GM21529 (cell line): ENCODE data around the gene ADAM22.

ENCODE experiments used
- ATAC-seq: cut with Tn5 transposase; IDR thresholded peaks from one replicate; pipeline ENCODE4 v1.9.1; 2021; ENCODE audit not compliant: unreplicated experiment

The ADAM22 gene

DNA sequence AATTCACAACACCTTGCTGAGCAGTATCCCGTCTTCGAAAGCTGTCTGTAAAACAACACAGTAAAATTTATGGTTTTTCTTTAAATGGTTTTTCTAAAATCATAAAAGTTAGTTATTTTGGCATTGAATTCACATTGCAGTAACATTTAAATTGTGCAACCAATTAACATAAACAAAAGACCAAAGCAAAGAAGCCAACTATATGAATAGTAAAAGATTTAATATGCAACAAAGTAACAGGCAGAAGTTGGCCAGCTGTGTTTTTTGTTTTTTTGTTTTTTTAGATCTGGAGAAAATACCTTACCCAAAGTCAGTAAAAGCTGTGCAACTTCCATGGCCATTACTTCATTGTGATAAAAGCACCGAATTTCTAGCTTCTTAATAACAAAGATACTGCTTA is 274.5 kb downstream of the ADAM22 start:
- ATAC-seq, result no peak

DNA sequence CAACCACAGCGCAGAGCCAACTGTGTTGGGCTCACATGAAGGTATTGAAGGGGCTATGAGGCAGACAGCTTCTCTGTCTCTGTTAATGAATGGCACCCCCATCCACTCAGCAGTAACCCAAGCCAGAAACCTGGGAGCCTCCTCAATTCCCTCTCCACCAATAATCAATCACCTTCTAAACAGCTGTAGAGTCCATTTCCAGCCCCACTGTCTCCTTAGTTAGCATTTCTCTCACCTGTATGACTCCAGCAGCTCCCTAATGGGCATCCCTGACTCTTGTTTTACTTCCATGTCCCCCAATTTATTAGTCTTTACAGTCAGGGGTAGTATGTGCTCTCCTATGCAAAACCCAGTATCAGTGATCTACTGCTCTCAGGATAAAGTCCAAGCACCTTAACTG is 278.9 kb downstream of the ADAM22 start:
- no peak for ATAC-seq

DNA sequence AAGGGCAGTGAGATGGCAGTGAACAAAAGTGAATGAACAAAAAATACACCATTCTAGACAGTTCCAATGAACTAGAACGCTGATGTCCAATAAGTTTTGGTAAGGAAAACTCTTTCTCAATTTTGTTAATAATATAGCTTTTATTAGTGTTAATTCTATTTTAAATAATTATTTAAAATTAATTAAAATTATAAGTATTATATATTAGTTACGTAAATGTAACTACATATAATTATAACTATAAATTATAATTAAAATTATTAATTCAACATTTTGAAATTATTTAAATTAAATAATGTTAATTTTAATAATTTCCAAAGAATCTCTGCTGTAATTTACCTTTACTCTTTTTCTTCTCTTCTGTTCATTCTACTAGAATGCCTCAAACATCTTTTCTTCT is 280.4 kb downstream of the ADAM22 start:
- ATAC-seq, result no peak

DNA sequence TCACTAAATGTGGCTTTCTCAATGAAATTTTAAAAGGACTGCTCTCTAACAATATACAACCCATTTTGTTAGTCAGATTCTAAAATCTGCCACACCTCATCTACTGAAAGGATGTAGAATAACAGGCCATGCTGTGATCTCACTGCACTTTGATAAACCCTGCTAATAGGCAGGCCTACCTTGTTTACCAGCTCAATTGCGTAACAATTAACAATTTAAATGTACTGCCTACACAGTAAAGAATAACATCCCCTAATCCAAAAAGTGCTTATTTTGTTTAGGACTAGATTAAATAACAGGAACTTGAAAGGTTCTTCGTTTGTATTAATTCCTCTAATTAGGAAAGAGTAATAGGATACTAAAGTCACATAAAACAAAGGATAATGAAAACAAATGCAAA is 281.2 kb downstream of the ADAM22 start:
- no peak for ATAC-seq

DNA sequence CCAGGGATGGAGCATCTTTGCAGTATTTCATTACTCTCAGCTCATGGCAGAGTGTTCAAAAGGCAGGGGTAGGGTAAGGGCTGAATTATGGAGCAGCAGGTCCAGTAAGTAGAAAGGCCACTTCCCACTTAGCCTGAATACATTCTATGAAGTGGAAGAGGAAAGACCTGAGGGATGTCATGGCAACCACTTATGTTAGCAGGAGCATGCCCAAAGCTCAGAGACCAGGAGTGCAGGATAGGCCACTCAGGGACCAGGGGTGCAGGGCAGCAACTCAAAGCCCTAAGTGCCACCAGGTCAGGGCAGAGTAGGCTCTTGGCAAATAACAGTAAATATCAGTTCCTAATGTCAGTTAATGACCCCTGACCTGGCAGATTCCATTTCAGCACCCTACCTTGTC is 282.2 kb downstream of the ADAM22 start:
- no peak for ATAC-seq

DNA sequence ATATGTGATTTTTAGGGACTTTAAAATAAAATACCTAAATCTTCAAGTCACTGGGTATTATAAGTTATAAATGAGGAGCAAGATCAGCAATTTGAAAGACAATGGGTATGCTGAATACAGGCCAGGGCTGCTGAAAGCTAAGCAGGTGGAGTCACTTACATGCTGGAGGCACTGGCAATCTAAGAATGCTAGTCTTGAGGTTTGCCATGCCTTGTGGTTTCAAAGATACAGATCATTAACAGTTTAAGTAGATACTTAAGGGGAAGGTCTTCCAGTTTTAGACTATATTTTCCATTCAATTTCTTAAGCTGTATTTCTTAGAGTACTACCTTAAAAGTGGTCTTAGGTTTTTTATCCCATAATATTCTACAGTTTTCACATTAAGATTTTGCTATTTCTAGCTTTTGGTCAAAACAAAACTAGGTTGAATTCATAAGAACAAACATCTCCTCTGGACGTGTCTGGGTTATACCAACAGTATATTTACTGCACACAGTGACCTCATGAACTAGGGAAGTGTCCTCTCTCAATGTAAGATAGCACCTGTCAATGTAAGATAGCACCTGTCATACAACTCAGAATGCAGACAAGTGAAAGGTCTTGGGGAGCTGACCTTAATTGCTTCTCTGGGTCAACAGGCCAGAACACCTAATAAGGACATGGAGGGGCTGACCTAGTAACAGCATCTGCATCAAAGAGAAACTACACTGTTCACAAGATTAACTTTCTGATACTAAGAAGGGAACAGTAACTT is 283.8 kb downstream of the ADAM22 start:
- peak; percentile 75 for ATAC-seq

DNA sequence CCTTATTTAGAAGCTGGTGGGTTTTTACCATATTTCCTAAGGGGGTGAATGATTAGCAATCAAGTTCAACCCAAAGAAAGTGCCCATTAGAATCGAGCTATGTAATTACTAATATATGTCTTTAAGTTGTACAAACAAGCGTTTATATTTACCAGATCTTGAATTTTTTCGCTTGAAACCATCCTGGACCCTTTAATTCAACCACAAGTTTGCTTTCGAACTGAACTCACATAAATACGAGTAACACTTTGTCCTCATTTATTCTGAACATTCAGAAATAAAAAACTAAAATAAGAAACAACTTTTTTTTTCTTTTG is 284.3 kb downstream of the ADAM22 start:
- ATAC-seq, result no peak

DNA sequence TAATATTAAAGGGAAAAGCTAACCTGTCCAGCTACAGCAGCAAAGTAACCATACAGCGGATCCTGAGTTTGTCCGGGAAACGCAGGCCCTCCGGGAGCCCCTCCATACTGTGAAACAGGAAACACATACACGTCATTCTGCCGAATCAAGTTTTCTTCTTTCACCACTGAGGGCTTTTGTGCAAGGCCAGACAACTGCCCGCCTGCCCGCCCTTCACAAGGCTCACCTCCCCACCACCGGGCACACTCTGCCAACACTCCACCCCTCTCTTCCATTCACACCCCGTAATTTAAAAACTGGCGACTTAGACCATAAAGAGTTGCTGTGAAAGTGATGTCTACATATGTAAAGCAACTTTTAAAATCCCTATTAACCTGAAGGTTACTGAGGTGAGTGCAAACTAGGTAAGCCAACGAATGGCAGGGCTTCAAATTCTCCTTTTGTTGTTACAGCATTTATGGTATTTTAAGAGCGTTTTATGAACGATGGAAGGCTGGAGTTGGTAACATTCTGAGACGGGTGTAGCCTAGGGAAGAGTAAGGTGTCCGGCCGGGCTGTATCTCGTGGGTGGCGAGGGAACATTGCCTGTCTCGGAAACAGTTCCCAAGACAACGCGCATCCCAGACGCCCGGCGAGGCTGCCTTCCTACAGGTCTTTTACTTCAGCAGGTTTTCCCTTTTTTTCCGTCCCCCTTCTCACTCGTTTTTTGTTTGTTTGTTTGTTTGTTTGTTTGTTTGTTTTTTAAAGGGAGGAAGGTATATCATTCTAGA is 285.0 kb downstream of the ADAM22 start:
- ATAC-seq, result peak; percentile 39

DNA sequence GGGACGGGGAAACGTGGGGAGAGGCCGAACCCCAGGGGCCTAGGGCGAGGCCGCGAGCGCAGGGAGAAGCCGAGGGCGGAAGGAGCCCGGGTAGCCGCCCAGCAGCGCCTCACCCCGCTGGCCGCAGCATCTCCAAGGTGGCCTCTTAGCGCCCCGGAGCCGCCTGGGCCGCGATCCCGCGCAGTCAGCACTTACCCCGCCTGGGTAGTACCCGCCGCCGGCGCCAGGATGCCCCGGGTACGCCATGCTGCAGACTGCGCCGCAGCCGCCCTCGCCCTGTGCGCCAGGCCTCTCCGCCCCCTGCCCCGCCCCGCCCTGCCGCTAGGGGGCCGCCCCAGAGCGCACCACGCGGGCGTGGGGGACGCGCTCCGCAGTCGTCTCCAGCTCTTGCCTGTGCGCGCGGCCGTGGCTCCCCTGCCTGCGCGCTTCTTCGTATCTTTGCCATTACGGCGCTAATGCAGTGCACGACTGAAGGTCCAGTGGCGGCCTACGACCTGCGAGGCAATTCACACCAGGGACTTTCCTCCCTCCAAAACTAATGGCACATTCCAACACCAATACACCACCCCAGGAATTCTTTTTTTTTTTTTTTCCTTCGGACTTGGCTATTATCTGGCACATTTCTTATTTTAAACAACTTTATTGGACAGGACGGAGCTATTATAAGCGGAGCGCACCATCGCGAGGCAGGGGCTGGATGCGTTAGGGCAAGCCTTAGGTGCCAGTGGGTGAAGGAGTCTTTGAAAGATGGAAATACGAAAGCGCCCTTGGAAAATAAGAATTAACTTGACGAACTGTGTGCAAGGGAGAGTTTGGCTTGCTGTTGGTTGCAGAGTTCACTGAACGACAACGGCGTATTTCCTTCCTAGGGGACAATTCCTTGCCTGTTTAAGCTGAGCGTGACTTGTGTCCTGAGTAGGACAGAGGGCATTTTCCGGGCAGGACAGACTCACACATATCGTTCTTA is 286.0 kb downstream of the ADAM22 start, which contains the start of gene SRI:
Gene SRI (minus strand): TSS at position 258 of the 967 bp plus-strand sequence. CDS start 12 bp downstream, at position 246.
- peak; percentile 58 for ATAC-seq

DNA sequence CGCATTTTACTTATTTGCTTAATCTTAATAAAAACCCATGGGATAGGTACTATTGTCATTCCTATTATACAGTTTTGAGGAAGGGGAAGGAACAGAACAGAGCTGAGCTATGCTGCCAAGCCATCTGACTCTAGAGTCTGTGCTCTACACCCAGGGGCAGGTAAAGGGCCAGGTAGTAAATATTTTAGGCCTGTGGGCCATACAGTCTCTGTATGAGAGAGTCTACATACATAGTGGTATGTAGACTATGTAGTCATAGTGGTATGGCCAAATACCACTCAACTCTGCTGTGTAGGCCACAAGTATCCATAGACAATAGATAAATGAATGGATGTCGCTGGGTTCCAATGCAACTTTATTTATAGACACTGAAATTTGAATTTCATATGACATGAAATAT is 289.2 kb downstream of the ADAM22 start:
- no peak for ATAC-seq

DNA sequence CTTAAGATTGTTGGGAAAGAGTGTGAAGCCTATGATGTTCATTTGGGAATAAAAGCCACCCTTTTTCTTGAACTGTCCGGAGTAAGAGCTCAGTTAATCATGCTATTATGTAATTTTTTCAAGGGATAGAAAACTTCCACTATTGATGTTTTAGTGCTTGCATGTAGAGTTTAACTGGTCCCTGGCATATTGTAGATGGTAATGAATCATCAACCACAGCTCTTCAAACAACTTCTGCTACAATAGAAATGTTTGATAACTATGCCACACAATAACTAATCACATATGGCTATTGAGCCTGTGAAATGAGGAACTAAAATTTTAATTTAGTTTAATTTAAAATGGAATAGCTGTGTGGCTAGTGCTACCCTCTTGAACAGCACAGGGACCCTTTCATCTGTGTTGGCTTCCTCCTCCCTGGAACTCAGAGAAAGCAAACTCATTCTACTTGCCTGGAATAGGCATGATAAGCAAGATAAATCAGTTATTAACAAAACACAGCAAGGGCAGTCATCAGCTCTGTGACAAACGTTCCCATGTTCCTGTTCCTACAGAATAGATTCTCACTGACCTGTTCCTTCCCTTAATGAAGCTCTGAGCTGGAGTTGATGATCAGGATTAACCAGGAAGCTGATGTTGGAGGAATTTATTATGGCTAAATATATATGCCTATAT is 290.7 kb downstream of the ADAM22 start:
- ATAC-seq, result no peak

DNA sequence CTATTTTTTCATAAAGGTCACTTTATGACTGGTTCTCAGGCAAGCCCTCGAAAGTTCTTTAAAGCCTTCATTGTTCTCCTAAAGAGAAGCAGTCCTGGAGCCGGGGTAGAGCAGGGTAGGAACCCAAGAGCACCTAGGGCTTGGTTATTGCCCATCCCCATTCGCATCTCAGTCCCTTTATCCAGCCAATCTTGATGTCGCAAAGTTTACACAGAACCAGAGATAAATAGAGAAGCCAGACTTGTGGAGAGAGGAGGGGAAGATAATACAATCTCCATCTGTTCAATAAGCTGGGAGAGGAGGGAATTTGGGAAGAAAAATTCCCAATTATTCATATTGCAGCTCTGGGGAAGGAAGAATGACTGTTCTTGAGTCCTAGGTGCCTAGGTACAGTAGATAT is 292.1 kb downstream of the ADAM22 start:
- ATAC-seq, result no peak

DNA sequence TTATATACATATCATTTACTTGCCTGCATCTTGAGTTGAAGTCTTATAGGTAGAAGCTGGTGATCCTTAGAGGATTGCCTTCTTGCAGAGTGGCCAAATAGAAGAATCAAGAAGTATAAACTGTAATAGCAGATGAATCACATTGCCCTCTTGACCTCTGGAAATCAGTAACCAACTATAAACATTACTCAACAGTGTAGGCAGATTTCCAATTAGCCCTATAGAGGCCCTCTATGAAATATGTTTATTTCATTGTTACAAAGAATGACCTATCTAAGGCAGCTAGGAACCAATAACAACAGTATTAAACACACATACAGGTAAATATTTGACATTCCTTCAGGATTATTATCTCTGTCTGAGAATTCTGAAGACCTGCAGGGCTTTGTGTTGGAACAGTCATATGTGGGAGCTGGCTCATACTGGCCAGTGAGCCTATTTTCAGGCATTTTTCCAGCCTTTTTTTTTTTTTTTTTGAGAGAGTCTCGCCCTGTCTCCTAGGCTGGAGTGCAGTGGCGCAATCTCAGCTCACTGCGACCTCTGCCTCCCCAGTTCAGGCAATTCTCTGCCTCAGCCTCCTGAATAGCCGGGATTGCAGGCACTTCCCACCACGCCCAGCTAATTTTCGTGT is 292.9 kb downstream of the ADAM22 start:
- no peak for ATAC-seq

DNA sequence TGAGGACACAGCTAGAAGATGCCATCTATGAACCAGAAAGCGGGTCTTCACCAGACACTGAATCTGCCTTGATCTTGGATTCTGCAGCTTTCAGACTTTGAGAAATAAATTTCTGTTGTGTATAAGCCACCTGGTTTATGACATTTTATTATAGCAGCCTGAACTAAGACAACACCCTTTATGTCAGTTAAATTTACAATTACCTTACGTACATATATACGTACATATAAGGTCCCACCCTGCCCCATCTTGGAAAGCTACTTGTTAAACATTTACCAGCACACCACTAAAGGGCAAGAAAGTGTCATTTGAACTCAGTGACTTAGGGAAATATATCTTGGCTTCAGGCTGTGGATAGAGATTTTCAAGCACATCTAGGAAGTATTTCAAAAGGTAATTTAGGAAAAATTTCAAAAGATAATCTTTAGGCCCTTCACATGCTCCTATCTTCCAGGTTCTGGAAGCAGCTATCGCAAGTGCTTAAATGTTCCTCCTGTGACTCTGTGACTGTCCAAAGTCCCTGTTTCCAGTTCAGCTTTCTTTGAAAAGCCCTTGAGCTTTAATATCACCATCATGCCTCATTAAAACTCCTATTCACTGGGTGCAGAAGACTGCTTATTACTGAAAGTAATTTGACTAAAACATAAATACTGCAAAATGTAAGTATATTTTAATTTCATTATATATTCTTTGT is 295.4 kb downstream of the ADAM22 start:
- ATAC-seq, result no peak

DNA sequence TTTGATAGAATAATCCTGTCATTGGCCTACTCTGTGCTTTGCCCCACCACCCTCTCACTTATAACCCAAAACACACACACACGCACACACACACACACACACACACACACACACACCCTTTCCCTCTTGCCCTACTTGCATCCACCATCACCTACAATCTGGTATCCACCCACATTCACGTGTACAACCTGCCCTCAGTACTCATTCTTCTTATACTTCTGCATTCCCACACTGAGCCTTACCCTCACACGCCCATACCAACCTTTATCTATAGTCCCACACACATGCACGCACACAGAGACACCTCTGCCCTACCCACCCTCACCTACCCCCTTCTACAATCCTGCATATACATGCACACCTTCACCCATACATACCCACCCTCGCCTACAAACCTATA is 296.6 kb downstream of the ADAM22 start:
- ATAC-seq, result no peak

DNA sequence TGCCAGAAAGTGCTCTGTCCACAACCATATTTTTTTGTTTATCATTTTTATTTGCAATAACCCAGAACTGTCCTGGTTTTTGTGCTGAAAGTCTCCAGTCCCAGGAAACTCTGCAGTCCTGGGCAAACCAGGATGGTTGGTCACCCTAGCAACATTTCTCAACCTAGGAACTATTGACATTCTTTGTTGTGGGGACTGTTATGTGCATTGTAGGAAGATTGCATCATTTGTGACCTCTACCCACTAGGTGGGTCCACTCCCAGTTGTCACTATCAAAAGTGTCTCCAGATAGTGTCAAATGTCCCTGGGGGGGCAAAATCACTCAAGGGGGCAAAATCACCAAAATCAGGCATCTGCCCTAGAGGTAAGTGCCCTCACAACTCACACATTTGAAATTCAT is 299.8 kb downstream of the ADAM22 start:
- no peak for ATAC-seq

DNA sequence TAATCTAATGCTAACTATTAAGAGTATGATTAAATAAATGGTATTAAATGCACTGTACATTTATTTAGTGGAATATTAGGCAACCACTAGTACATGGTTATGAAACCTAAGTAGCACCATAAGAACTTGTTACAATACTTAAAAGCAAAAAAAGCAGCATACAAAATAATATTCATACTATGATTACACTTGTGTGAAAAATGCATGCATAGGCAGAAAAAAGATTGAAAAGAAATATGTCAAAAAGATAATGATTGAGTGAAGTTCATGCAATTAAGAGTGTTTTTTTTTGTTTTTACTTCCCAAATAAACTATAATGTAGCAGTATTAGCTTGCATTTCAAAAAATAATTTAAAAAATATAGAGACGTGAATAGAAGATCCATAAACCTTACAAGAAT is 305.8 kb downstream of the ADAM22 start:
- ATAC-seq, result no peak

DNA sequence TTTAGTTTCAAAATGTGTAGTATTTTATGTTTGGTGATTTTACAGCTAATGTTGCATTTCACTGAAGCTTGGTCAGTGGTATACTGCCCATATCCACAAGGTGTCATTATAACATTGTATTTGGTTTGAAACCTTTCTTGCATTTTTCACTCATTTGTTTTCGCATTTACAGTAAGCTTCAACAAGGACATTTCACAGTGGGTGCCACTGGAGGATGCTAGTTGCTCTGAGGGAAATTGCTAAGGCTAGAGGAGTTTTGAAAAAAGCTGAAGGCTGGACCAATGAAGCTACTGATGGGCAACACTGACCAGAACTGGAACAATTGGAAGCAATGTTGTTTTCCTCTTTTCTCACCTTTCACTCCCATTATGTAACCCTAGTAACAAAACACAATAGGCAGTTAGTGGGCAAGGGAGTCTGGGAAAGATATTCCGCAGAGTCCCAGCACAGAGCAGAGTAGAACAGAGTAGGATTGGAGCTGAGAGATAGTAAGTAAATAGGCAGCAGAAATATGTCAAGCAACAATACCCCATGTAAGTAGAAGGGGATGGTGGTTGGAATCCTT is 309.4 kb downstream of the ADAM22 start:
- peak; percentile 75 for ATAC-seq

DNA sequence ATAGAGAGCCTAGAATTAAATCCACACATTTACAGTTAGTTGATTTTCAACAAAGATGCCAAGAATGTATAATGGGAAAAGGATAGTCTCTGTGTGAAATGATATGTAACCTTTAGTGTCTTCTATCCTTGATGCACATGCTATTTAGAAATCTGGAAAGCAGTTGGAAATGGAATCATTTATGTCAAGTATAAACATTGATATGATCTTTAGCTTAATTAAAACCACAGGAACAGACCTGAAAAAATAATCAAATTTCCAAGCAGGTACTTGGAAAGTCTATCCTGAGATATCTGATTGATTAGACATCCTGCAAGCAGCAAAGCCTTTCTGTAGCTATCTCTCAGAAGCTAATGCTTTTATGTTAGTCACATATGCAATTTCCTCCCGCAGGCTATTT is 310.2 kb downstream of the ADAM22 start:
- ATAC-seq, result no peak
